T-helper 2 cell treated with Interferon-gamma antibody and Interleukin-4, amounts not matched to agents 100 ng/mL and 5 ng/mL, for 36 hours (primary cell): ENCODE measurements around the gene ARHGEF37. TPM values are rescaled to one million over a fixed set of nuclear protein-coding genes. Genes with fewer than 3 reads are reported as not detected.
"Not testable (repeated sequence)": the region's sequence is repeated elsewhere in the genome, so short reads cannot be mapped to it uniquely, and the experiment has no call there.

Experiments
- intact Hi-C: fragments of 100-400 bp; cut with micrococcal nuclease; formaldehyde crosslinking; loops from one replicate; pipeline ENCODE4 v1.15.1; 2023
- total RNA-seq: library from RNA; stranded (reverse); gene quantifications from 2 replicates; pipeline ENCODE4 v1.2.3, GENCODE V29; 2022

Gene ARHGEF37
- total RNA-seq, 1 donor from 2014 or later = 0.68 TPM

GRCh38 chr5:149564542-149565140 lies 16.7 kb upstream of the ARHGEF37 start:
- intact Hi-C loops = loop anchor here (1.0 to 5.0 kb wide), 6 partner anchors 122 to 422 kb away; partner anchors contain the start of gene ABLIM3

GRCh38 chr5:149567226-149567625 lies 14.1 kb upstream of the ARHGEF37 start:
- intact Hi-C loops = no loop called here

- intact Hi-C loops = no loop called here
Observed at GRCh38 chr5:149572170-149572569, 9.1 kb upstream of the ARHGEF37 start.

- intact Hi-C loops = no loop called here
Observed at GRCh38 chr5:149572576-149573231, 8.6 kb upstream of the ARHGEF37 start.

- intact Hi-C loops = no loop called here
Observed at GRCh38 chr5:149575131-149575530, 6.2 kb upstream of the ARHGEF37 start.

GRCh38 chr5:149576021-149576420 lies 5.3 kb upstream of the ARHGEF37 start:
- intact Hi-C loops = no loop called here

GRCh38 chr5:149578896-149579295 lies 2.4 kb upstream of the ARHGEF37 start:
- intact Hi-C loops = no loop called here

GRCh38 chr5:149580808-149581191 lies 498 bp upstream of the ARHGEF37 start:
- intact Hi-C loops = loop anchor here (2.0 kb wide), 1 partner anchor 38 kb away; no protein-coding TSS in a partner anchor

- intact Hi-C loops = loop anchor here (2.0 kb wide), 1 partner anchor 37 kb away; no protein-coding TSS in a partner anchor
Observed at GRCh38 chr5:149581931-149582768, 852 bp downstream of the ARHGEF37 start.

GRCh38 chr5:149583394-149583793 lies 2.1 kb downstream of the ARHGEF37 start:
- intact Hi-C loops = no loop called here

- intact Hi-C loops = no loop called here
Observed at GRCh38 chr5:149584121-149584520, 2.8 kb downstream of the ARHGEF37 start.

GRCh38 chr5:149585910-149586309 lies 4.6 kb downstream of the ARHGEF37 start:
- intact Hi-C loops = no loop called here

GRCh38 chr5:149586708-149587318 lies 5.5 kb downstream of the ARHGEF37 start:
- intact Hi-C loops = no loop called here

- intact Hi-C loops = no loop called here
Observed at GRCh38 chr5:149588936-149589335, 7.6 kb downstream of the ARHGEF37 start.

- intact Hi-C loops = no loop called here
Observed at GRCh38 chr5:149593370-149593769, 12.1 kb downstream of the ARHGEF37 start.

- intact Hi-C loops = no loop called here
Observed at GRCh38 chr5:149594206-149594895, 13.1 kb downstream of the ARHGEF37 start.

GRCh38 chr5:149595105-149595504 lies 13.8 kb downstream of the ARHGEF37 start:
- intact Hi-C loops = not testable (repeated sequence)

GRCh38 chr5:149596712-149597111 lies 15.4 kb downstream of the ARHGEF37 start:
- intact Hi-C loops = no loop called here

- intact Hi-C loops = no loop called here
Observed at GRCh38 chr5:149597618-149598017, 16.3 kb downstream of the ARHGEF37 start.

- intact Hi-C loops = not testable (repeated sequence)
Observed at GRCh38 chr5:149598234-149598633, 16.9 kb downstream of the ARHGEF37 start.

- intact Hi-C loops = no loop called here
Observed at GRCh38 chr5:149598966-149599365, 17.7 kb downstream of the ARHGEF37 start.
